IPS-11a (cell line): Measurements from ENCODE around the gene NAV3.
"Not testable (repeated sequence)": the region's sequence is repeated elsewhere in the genome, so short reads cannot be mapped to it uniquely, and the experiment has no call there.

Experiments
- H3K4me3 ChIP-seq: one replicate; pipeline ENCODE4 v1.5.1; 2013; ENCODE audit warnings: low read depth, low read length, control low read depth

The NAV3 gene

DNA sequence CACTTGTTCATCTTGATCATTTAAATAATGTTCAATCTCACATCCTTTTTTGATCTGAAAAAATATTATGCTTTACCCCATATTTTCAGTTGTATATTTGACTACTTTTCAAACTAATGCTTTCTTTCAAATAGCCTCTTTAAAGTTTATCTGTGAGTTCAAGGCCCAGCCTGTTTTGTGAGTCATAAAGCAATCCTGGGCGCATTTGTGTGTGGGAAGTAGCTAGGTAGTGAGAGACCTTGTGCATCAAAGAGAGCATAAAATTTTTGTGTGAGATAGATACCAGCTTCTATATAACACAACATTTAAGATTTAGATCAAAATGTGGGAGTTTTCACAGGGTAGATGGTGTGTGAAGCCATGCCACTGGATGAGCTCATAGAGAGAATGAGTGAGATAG lies 405.6 kb downstream of the NAV3 start:
- no peak overlapping the region for H3K4me3 ChIP-seq

DNA sequence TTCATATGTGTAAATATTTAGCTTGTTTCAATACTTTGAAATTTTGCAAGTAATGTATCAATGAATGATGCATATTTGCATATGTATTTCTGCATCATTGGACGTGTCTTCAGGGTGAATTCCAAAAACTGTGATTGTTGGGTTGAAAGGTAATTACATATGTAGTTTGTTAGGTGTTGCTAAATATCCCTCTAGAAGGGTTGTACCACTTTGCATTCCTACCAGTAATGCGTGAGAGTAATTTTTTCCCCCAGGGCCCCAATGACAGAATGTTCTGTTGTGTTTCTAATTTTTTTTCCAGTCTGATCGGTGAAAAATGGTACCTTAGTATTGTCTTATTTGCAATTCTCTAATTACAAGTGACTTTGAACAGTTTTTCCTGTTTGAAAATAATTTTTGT lies 408.9 kb downstream of the NAV3 start:
- no peak overlapping the region for H3K4me3 ChIP-seq

DNA sequence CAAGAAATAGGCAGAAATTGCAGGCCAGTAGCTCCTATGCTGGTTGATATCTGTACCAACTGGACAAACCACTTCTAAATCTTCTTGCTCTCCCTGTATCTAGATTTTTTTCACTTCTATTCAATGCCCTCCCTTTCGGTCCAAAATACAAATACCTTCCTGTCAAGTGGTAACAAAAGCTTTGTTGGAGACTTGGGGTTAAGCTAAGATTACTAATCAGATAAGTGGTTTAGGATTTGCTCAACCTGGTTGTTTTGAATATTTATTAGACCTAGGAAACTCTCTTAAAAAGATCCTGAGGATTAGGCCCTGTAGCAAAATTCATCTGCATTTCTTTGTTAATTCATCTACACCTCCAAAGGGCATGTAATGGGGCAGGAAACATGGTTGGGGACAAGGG lies 410.1 kb downstream of the NAV3 start:
- H3K4me3 ChIP-seq = no peak overlapping the region

DNA sequence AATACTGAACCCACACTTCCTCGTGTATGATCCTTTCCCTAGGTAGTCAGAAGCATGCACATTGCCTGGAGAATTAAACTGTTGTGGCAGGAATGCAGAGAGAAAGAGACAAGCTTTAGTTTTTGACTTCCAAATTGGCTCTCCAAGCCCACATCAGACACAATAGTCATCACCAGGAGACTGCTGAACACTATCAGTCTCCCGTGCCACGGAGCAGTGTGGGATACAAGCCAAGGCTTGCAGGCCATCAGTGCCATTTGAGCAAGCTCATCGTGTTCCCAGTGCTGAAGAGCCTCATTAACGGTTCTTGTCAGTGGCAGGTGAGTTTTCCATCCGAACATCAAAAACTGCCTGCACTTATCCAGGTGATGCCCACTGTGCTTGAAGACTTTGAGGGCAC lies 410.8 kb downstream of the NAV3 start:
- H3K4me3 ChIP-seq = no peak overlapping the region

DNA sequence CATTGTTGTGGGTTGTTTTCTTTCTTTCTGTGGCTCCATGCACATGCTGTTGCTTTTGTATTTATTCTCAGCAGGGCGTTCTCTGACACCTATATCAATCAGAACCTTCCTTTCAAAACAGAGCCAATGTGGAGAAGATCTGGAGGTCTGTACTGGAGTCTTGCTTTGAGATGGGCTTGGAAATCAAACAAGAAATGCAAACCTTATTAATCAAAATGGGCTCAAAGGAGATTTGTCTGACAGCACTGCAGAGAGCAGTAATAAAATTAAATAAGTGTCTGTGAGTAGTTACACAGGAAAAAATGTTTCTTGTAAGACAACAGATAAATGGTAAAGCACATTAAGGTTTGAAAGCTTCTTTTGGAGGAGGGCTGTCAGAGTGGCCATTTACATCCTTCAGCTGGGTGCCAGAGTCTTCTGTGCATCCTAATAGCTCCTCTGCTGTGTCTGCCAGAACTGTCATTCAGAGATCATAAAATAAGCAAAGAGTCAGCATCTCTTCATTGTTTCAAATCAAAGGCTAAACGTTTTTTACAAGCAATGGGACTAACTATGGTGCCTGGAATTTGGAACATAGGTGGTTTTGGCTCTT lies 414.3 kb downstream of the NAV3 start:
- H3K4me3 ChIP-seq = no peak overlapping the region

DNA sequence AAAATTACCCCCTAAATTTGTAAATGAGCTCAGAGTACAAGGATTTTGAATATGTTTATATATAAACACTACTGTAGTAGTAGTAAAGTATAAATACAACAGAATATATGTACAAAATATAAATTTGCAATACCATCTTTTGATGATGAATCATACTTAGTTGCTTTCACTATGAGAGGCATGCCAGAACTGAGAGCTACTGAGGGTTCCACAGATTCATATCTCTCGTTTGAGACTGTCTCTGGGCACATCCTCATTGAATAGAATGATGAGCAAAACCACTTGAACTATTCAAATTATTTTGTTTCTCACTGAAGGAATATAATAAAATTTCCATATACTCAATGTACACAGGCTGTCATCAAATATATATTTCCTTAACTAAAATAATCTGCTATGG lies 417.6 kb downstream of the NAV3 start:
- H3K4me3 ChIP-seq = no peak overlapping the region

DNA sequence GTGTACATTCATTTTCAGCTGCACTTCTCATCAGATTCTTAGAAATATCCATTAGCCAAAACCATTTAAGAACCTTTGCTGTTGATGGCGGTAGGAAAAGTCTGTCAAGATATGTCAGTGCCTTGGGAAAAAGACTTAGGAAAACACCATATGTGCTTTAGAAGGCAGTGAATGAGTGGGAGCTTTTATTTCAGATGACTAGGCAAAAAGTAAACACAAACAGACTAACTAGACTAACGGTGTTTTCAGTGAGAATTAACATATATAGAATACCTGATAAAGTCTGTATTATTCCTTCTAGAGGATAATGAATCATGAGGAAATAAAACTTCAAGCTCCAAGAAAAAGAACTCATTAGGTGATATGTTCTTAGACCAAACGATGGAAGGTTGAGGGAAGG lies 418.9 kb downstream of the NAV3 start:
- no peak overlapping the region for H3K4me3 ChIP-seq

DNA sequence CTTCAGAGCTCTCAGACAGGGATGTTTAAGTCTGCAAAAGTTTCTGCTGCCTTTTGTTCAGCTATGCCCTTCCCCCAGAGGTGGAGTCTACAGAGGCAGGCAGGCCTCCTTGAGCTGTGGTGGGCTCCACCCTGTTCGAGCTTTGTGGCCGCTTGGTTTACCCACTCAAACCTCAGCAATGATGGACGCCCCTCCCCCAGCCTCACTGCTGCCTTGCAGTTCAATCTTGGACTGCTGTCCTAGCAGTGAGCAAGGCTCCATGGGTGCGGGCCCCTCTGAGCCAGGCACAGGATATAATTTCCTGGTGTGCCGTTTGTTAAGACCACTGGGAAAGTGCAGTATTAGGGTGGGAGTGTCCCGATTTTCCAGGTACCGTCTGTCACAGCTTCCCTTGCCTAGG lies 427.0 kb downstream of the NAV3 start:
- H3K4me3 ChIP-seq = not testable (repeated sequence)

DNA sequence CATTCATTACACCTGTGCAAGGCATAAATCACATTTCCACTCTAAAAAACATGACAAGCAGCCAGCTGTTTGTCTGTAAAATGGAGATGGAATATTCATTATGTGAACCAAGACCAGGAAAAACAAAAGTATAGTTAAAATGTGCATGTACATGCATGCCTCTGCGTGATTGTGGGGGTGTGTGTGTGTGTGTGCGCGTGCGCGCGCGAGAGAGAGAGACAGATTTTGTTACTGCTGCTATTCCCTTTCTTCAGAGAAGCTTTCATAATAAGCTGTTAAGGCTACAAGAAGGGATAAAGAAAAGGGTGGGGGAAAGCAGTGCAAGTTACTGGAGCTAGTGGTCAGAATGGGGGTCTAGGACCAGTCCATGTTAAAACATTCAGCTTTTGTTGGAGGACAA lies 430.3 kb downstream of the NAV3 start:
- H3K4me3 ChIP-seq = no peak overlapping the region

DNA sequence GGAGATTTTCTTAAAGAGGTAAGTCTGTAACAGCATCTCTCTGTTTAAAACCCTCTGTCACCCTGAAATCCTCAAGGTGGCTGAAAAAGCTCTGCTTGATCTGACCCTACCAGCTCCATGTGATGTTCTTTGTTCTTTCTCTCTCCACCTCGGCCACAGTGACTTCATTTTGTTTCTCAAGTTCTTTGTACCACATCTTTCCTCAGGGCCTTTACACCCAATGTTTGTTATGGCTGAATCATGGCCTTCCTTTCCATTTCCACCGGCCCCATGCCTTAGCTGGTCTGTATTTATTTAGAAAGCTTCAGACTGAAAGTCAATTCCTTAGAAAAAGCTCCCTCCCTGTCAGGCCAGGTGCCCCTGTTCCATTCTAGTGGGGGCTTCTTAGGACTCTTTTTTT lies 431.2 kb downstream of the NAV3 start:
- no peak overlapping the region for H3K4me3 ChIP-seq
